ENCODE results near the gene COL19A1. TPM values are rescaled to one million over a fixed set of nuclear protein-coding genes. Genes with fewer than 3 reads are reported as not detected.

The COL19A1 gene
- total RNA-seq, 2 experiments from 2014 or later: 0.03 TPM; not detected in 1

DNA sequence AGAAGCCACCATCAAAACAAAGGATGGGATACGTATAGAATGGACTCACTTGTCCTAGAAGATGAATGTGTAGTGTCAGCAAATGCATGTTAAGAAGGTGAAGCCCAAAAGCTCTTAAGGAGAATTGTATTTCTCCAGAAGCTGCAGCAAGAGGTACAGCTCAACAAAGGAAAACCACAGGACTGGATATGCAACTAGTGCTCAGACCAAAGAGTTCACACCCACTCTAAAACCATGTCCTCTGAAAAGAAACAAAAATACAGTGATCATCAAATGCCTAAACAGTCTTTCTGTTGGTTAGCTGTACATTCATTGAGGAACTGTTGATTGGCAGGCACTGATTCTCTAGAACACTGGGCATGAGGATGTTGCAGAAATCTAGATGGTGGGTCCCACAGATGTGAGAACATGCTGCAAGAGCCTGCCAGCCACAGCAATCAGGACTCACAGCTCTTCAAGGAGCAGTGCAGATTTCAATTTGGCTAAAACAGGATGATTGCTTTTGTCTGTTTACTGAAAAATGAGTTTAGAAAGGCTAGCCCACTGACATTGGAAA, 342.0 kb downstream of the COL19A1 start:
- Histone ChIP-seq H4K20me1 (ENCODE audit: insufficient read depth, low read length) (no peaks in the 10 kb centered on the region), H2AFZ (ENCODE audit: low read length) (no peak overlapping the region), H3K79me2 (ENCODE audit: insufficient read depth, low read depth, low read length) (no peaks in the 10 kb centered on the region), H3K4me1 (ENCODE audit: insufficient read depth, low read length, poor library complexity, severe bottlenecking) (no peaks in the 10 kb centered on the region), H3K9me3 (ENCODE audit: low read length) (no peaks in the 10 kb centered on the region), H3K9me2 (ENCODE audit: insufficient read depth, low read length) (no peaks in the 10 kb centered on the region), H3K4me2 (ENCODE audit: low read length) (no peak overlapping the region), H3K27ac (ENCODE audit: low read depth, low read length, poor library complexity, severe bottlenecking) (no peak overlapping the region), H3K4me3 (ENCODE audit: low read depth, low read length, poor library complexity, severe bottlenecking) (no peak overlapping the region), H3K36me3 (ENCODE audit: insufficient read depth, low read length) (no peaks in the 10 kb centered on the region)
- BruUV-seq (replicated peaks): no TSS peak
- DNase-seq (ENCODE audit: low spot score): no peak
- TF ChIP-seq, protein P1, sequence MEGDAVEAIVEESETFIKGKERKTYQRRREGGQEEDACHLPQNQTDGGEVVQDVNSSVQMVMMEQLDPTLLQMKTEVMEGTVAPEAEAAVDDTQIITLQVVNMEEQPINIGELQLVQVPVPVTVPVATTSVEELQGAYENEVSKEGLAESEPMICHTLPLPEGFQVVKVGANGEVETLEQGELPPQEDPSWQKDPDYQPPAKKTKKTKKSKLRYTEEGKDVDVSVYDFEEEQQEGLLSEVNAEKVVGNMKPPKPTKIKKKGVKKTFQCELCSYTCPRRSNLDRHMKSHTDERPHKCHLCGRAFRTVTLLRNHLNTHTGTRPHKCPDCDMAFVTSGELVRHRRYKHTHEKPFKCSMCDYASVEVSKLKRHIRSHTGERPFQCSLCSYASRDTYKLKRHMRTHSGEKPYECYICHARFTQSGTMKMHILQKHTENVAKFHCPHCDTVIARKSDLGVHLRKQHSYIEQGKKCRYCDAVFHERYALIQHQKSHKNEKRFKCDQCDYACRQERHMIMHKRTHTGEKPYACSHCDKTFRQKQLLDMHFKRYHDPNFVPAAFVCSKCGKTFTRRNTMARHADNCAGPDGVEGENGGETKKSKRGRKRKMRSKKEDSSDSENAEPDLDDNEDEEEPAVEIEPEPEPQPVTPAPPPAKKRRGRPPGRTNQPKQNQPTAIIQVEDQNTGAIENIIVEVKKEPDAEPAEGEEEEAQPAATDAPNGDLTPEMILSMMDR (conservative IDR thresholded peaks at IDR 0.05; ENCODE audit: low read length): no peak
- no peak for TF ChIP-seq EZH2phosphoT487 (IDR thresholded peaks at IDR 0.05; ENCODE audit: borderline replicate concordance, low read depth, low read length)
- intact Hi-C loops (cut with micrococcal nuclease; ENCODE audit: unreplicated experiment): no loop called here
- CTCF ChIA-PET (ENCODE audit: unreplicated experiment): no interaction called here
- POLR2A ChIA-PET: interaction anchor here (0.8 kb wide), 1 partner anchor 11 kb away, joined by 3 read pairs; no protein-coding TSS in a partner anchor

DNA sequence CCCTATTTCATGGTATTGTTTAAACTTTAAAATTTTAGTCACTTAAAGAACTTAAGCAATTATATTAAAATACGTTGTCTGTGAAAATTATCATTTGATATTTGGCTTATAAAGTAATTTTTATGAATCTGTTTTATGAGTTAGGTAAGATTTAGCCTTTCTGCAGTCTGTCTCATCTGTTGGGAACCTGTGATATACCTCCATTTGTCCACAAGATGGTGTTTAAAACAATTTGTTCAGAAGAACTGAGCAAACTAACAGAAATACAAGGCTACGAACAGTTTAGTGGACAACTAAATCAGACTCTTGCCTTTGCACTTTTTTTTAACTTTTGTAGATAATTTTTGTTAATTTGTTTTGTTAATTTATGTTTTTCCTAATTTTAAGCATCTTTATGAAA, 344.1 kb downstream of the COL19A1 start:
- no peak for TF ChIP-seq EZH2phosphoT487 (IDR thresholded peaks at IDR 0.05; ENCODE audit: borderline replicate concordance, low read depth, low read length)
- TF ChIP-seq, protein P1 (conservative IDR thresholded peaks at IDR 0.05; ENCODE audit: low read length): peak; percentile 58
- Histone ChIP-seq H3K4me3 (ENCODE audit: low read depth, low read length, poor library complexity, severe bottlenecking) (no peak overlapping the region), H3K9me2 (ENCODE audit: insufficient read depth, low read length) (no peaks in the 10 kb centered on the region), H3K4me1 (ENCODE audit: insufficient read depth, low read length, poor library complexity, severe bottlenecking) (no peaks in the 10 kb centered on the region), H4K20me1 (ENCODE audit: insufficient read depth, low read length) (no peaks in the 10 kb centered on the region), H3K36me3 (ENCODE audit: insufficient read depth, low read length) (no peaks in the 10 kb centered on the region), H3K79me2 (ENCODE audit: insufficient read depth, low read depth, low read length) (no peaks in the 10 kb centered on the region), H3K9me3 (ENCODE audit: low read length) (no peaks in the 10 kb centered on the region), H2AFZ (ENCODE audit: low read length) (no peak overlapping the region), H3K27ac (ENCODE audit: low read depth, low read length, poor library complexity, severe bottlenecking) (no peak overlapping the region), H3K4me2 (ENCODE audit: low read length) (no peak overlapping the region)
- CTCF ChIA-PET (ENCODE audit: unreplicated experiment): no interaction called here
- DNase-seq (ENCODE audit: low spot score): peak; percentile 8
- POLR2A ChIA-PET: no interaction called here
- no TSS peak for BruUV-seq (replicated peaks)
- intact Hi-C loops (cut with micrococcal nuclease; ENCODE audit: unreplicated experiment): no loop called here

GRCh38 chr6:70215460-70216108, 349.2 kb downstream of the COL19A1 start:
- no TSS peak for BruUV-seq (replicated peaks)
- H3K4me3 ChIP-seq (ENCODE audit: low read depth, low read length, poor library complexity, severe bottlenecking): no peak overlapping the region
- no peak overlapping the region for H3K27ac ChIP-seq (ENCODE audit: low read depth, low read length, poor library complexity, severe bottlenecking)
- intact Hi-C loops (cut with micrococcal nuclease; ENCODE audit: unreplicated experiment): no loop called here
- no peak for TF ChIP-seq EZH2phosphoT487 (IDR thresholded peaks at IDR 0.05; ENCODE audit: borderline replicate concordance, low read depth, low read length)
- TF ChIP-seq, protein P1 (conservative IDR thresholded peaks at IDR 0.05; ENCODE audit: low read length): no peak
- no peaks in the 10 kb centered on the region for H3K9me3 ChIP-seq (ENCODE audit: low read length)
- ChIA-PET CTCF (ENCODE audit: unreplicated experiment) (no interaction called here), POLR2A (interaction anchor here (0.5 to 1.6 kb wide), 5 partner anchors 8 to 812 kb away, joined by 3 to 7 read pairs (median 4); no protein-coding TSS in a partner anchor)
- H3K79me2 ChIP-seq (ENCODE audit: insufficient read depth, low read depth, low read length): no peaks in the 10 kb centered on the region
- H2AFZ ChIP-seq (ENCODE audit: low read length): no peak overlapping the region
- no peak overlapping the region for H3K4me2 ChIP-seq (ENCODE audit: low read length)
- H3K4me1 ChIP-seq (ENCODE audit: insufficient read depth, low read length, poor library complexity, severe bottlenecking): no peaks in the 10 kb centered on the region
- no peak for DNase-seq (ENCODE audit: low spot score)
- H3K36me3 ChIP-seq (ENCODE audit: insufficient read depth, low read length): no peaks in the 10 kb centered on the region
- no peaks in the 10 kb centered on the region for H3K9me2 ChIP-seq (ENCODE audit: insufficient read depth, low read length)
- no peaks in the 10 kb centered on the region for H4K20me1 ChIP-seq (ENCODE audit: insufficient read depth, low read length)
